ENCODE results near the gene CFAP45.
A peak's percentile ranks its signal among the peaks of the same experiment; 100 is the strongest.
"Not testable (repeated sequence)": the region's sequence is repeated elsewhere in the genome, so short reads cannot be mapped to it uniquely, and the experiment has no call there.

Gene CFAP45

GRCh38 chr1:159904036-159904435, 4.1 kb upstream of the CFAP45 start:
- not testable (repeated sequence) for DNase-seq

DNA sequence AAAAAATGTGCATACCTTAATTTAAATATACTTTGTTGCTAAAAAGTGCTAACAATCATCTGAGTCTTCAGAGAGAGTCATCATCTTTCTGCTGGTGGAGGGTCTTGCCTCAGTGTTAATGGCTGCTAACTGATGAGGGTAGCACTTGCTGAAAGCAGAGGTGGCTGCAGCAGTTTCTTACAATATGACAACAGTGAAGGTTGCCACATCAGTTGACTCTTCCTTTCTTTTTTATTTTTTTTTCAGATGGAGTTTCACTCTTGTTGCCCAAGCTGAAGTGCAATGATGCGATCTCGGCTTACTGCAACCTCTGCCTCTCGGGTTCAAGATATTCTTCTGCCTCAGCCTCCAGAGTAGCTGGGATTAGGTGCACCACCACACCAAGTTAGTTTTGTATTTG, 2.6 kb upstream of the CFAP45 start:
- DNase-seq = no peak

DNA sequence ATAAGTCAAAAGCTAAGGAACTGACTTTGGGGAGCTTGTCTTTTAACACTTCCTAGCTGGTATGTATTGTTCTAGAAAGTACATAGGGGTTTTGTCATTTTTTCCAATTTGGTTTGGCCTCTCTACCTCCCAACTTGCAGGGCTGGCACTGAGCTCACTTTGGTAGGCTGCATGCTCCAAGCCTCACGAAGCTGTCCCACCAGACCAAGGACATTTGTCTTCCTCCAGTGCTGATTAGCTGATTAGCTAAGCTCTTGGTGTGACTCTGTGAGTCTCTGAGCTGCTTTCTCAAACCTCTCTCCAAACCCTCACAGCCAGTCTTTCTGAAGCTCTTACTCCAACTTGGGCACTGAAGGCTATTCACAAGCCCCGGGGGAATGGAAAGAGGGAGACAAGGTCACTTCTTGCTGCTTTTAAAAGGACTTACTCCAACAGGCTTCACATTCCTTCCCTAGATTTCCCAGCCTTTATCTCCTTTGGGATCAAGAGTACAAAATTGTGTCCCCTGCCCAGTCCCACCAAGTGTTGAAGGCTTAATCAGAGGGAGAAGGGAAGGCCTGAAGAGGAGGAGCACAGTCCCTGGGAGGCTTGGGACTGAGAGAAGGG, 893 bp upstream of the CFAP45 start:
- no peak for DNase-seq

GRCh38 chr1:159899634-159900033, 331 bp downstream of the CFAP45 start:
- not testable (repeated sequence) for DNase-seq

GRCh38 chr1:159898527-159898926, 1.4 kb downstream of the CFAP45 start:
- no peak for DNase-seq

- DNase-seq = no peak
Observed at GRCh38 chr1:159897962-159898361, 2.0 kb downstream of the CFAP45 start.

- DNase-seq = no peak
Observed at GRCh38 chr1:159896546-159896930, 3.4 kb downstream of the CFAP45 start.

DNA sequence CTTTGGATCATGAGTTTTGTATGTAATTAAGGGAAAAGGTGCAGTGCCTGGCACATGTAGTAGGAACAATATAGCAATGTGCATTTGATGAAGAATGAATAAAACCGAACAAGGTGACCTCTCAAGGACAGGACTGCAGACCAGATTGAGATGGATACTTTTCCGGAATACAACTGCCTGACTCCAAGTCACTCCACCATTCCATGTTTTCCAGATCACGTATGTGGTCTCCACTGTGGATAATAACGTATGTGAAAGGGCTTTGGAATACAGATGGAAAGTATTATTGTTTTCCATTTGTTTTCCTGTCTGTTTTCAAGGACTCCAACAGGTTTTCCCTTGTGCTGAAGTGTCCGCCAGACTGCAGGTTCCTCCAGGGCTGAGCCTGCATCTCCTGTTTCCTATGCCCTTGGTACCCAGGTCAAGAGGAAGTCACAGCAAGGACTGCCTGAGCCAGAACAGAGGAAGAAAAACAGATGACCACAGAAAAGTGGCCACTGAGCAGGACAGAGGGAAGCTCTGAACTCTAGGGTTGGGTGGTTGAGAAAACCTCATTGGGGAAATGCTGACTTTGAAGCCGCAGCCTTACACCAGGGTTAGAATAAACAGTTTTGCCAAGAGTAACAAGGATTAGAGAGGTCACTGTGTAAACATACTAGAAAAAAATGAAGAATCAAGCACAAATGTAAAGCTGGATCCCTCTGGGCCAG, 4.0 kb downstream of the CFAP45 start:
- peak in 3 of 14 donors; percentile 9 to 12 (median 11) for DNase-seq

GRCh38 chr1:159895286-159895685, 4.7 kb downstream of the CFAP45 start:
- no peak for DNase-seq

GRCh38 chr1:159892944-159893343, 7.0 kb downstream of the CFAP45 start:
- DNase-seq = no peak

DNA sequence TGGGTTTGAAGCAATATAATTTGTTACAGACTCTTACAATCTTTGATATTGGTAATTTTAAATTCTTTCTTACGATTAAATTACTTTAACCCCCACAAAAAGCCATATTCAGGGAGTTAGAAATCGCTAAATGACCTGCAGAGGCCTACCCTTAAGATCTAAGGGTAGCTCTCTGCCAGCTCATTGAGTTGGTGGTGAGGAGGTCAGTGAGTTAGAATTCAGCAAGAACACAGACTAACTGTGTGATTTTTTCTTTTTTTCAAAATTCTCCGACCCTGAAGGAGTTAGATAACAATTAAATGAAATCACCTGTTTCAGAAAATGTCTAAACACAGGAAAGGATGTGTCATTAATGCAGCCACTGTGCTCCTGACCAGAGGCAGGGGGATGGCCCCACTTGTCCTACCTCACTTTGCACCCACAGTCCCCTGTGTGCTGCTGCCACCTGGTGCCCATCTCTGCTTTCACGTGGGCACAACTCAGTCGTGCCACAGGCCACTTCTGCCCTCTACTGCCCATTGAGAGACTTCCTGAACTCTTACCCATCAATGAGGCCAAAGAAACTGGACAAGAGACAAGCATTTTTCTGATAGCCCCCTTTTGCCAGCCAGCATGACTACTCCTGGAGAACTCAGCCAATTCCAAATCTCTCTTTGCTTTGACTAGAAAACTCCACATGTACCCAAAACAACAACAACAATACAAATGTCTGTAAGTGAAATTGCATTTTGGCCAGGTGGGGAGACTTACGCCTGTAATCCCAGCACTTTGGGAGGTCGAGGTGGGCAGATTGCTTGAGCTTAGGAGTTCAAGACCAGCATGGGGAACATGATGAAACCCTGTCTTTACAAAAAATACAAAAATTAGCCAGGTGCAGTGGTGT, 8.4 kb downstream of the CFAP45 start:
- peak in 13 of 14 donors; percentile 8 to 81 (median 63) for DNase-seq

DNA sequence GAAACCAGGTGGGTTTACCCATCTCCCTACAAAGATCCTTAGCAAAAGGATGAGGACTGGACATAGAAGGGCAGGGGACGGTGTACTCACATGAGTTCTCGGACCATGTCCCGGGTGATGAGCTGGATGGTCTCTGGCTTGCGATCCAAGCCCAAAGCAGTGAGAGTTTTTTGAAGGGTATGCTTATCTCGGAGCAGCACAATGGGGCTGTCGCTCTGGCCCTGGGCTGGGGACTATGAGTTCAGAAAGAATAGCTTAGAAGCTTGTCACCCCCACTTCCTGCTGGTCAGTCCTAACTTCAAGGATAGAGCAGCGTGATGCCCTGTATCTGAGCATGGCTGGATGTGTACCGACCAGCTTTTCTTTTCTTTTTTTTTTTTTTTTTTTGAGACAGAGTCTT, 9.6 kb downstream of the CFAP45 start:
- no peak for DNase-seq

DNA sequence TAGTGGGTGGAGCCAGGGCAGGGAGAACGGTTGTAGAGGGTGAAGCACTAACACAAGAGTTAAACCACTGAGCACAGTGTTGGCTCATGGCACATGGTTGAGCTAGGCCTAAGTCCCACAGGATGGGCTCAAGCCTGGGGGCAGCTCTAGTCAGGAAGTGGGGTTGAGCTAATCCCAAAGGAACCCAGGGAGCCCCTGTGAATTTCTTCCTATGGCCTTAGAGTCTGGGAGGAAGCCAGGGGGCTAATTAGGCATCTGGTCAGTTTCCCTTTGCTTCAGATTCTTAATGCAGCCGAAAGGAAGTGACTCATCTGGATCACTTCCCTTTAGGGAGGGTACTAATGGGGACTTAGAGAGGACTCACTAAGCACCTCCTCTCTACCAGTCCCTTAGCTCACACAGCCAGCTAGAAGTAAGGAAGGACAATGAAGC, 10.1 kb downstream of the CFAP45 start:
- DNase-seq = peak in 1 of 14 donors; percentile 7

- no peak for DNase-seq
Observed at GRCh38 chr1:159889202-159889601, 10.8 kb downstream of the CFAP45 start.

DNA sequence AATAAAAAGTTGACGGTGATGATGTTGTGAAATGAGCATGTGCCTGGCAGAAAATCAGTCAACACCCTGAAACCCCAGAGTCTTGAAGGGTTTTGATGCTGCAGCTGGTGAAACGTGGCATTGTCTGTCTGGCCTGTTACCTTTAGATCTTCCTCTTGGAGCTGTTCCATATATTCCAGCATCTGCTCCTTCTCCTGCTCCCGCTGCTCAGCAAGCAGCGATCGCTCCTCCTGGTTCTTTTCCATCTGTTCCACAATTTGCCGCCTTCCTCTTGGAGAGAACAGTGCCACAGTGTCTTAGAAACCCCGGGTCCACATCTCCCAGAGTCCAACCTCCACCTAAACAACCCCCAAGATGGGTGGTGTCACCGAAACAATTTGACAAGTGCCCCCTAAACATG, 15.7 kb downstream of the CFAP45 start:
- DNase-seq = peak in 1 of 14 donors; percentile 71

- DNase-seq = no peak
Observed at GRCh38 chr1:159883134-159883533, 16.8 kb downstream of the CFAP45 start.

DNA sequence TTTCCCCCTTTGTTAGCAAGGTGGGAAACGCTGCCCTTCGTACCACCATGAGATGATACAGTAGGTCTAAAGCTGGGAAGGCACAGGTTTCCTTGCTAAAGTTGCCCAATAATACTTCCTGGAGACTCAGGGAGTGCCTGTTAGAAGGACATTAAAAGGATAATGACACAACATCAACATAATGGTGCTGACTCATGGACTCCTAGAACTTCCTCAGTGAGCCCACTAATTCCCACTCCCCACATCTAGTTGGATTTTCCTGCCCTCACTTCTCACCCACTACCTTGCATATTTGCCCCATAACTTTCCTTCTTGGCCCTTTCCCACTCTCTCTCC, 17.5 kb downstream of the CFAP45 start:
- DNase-seq = no peak

DNA sequence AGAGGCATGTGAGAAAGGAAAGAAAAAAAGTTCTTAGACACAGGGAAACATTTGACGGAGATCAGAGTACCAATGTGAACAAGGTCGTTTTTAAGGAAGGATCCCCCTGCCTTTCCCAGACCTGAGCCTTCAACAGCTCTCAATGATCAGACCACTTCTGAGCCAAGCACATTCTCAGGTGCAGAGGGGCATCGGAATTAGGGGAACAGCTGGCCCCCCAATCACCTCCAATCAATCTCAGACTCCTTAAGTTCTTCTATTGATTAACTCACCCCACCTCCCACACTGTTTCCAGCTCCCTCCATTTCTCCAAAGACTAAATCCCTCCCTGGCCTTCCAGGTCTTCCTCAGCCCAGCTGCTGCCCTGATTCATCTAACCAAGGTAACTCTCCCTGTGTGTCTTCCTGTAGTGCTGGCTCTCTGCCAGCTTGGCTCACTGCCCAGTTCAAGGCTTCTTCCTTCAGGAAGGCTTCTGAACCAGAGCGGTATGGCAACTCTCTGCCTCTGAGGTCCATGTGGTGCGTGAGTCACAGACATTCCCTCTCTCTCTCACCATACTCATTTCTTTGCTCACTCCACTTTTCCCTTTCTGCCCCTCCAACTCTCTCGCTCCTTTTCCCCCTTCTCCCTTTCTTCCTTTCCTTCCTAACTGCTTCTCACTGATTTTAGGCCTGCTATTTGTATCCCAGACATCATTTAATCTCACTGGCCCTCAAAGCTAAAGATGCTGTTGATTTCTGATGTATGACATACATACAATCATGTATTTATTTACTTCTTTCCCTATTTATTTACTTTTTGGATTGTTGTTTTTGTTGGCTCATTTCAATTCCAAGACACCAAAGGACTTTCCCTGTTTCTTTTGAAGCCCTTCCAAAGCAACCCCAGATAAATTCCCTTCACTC, 18.1 kb downstream of the CFAP45 start:
- peak in 2 of 14 donors; percentile 8 to 33 for DNase-seq

DNA sequence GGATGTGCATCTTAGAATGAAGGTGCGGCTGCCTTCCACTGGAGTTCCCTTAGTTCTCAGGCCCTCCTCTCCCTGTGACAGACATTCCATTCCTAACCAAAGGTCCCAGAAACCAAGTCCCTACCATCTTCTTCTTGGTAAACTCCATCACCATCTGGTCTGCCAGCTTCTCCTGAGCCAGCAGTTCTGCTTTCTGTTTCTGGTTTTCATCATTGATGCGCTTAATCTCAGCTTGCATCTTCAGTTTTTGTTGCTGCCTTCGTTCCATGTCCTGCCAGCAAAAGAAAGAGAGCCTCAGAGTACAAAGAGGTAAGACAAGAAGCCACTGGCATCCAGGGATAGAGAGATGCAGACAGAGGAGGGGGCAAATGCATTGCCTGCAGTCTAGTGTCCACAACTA, 19.5 kb downstream of the CFAP45 start:
- DNase-seq = no peak

DNA sequence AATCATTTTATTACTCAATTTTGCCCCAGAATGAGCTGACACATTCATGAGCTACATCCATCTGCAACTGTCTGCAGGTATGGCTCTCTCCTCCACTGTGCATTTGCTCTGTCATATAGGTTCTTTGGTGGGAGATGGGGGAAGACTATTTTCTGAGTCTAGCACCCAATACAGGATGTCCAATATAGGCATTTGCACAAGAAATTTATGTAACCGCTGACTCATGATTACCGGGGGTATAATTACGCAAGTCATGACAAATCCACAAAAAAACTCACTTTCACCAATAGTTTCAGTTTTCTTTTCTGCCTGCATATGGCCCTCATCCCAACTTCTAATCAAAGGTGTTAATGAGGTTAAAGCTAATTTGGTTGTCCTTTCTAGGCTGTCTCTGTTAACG, 20.0 kb downstream of the CFAP45 start:
- no peak for DNase-seq

GRCh38 chr1:159879136-159879535, 20.8 kb downstream of the CFAP45 start:
- no peak for DNase-seq

DNA sequence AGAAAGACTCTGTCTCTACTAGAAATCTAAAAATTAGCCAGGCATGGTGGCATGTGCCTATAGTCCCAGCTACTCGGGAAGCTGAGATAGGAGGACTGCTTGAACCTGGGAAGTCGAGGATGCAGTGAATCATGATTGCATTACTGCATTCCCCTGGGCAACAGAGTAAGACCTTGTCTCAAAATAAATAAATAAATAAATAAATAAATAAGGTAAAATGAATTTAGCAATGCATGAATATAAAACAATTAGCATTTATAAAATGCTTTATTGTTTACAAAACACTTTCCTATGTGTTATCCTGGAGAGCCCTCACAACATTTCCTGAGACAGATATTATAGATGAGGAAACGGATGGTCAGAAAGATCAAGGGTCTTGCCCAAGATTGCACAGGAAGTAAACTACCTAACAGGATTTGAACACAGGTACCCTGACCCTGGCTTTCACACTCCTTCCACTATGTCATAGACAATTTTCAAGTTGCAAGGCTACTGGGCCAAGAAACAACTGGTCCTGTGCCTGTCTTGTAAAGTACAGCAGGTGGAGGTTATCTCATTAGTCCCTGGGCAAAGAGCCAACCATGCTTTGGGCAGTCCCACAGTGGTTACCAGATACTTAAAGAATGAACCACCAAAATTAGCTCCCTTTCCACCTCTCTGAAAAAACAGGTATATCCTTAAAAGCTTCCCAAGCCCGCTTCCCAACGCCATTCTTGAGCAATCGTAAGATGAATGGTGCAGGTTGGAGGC, 22.1 kb downstream of the CFAP45 start:
- DNase-seq = no peak
